IgD-negative memory B cell (primary cell): ENCODE results near the gene ZNF280A. TPM values are rescaled to one million over a fixed set of nuclear protein-coding genes. Genes with fewer than 3 reads are reported as not detected.
A peak's percentile ranks its signal among the peaks of the same experiment; 100 is the strongest.
"Not testable (repeated sequence)": the region's sequence is repeated elsewhere in the genome, so short reads cannot be mapped to it uniquely, and the experiment has no call there.

Experiments
- H3K27ac Mint-ChIP-seq, 3 donors: one replicate each; pipeline ENCODE4 v1.8.0; 2020 to 2022; ENCODE audit warnings: mild to moderate bottlenecking in 3 of 3, mixed read lengths in 3 of 3, moderate library complexity in 1 of 3
- H3K27me3 Mint-ChIP-seq: one replicate; pipeline ENCODE4 v1.8.0; 2021; ENCODE audit warnings: mixed read lengths
- H3K36me3 Mint-ChIP-seq: one replicate; pipeline ENCODE4 v1.8.0; 2020; ENCODE audit warnings: mild to moderate bottlenecking, mixed read lengths
- H3K4me1 Mint-ChIP-seq, 3 donors: one replicate each; pipeline ENCODE4 v1.8.0; 2020 to 2022; ENCODE audit warnings: mixed read lengths in 3 of 3, mild to moderate bottlenecking in 1 of 3
- H3K4me3 Mint-ChIP-seq, 4 donors: one replicate each; pipeline ENCODE4 v1.8.0; 2020 to 2022; ENCODE audit warnings: mild to moderate bottlenecking in 4 of 4, mixed read lengths in 4 of 4, moderate library complexity in 3 of 4
- H3K9me3 Mint-ChIP-seq, 3 donors: one replicate each; pipeline ENCODE4 v1.8.0; 2020 to 2021; ENCODE audit warnings: mixed read lengths in 3 of 3, mild to moderate bottlenecking in 1 of 3
- polyA plus RNA-seq: library from polyadenylated mRNA; unstranded; fragments of 300-500 nt; fragmentation: Illumina TruSeq; gene quantifications from one replicate; pipeline ENCODE4 v1.2.3, GENCODE V29; 2021

Gene ZNF280A
- polyA plus RNA-seq, 1 donor from 2014 or later = not detected

DNA sequence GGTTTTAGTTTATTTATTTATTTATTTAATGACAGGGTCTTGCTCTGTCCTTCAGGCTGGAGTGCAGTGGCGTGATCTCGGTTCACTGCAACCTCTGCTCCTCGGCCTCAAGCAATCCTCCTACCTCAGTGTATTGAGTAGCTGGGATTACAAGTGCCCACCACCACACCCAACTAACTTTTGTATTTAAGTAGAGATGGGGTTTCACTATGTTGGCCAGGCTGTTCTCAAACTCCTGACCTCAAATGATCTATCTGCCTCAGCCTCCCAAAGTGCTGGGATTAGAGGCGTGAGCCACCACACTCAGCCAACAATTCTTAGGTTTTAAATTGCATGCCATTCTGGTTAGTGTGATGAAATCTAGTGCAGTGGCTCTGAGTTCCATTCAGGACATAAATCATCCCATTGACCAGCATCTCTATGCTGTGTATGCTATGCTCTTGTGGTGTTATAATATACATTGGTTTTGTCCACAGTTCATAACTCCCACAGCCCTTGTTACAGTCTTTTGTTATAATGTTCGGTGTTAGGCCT is 40.0 kb downstream of the ZNF280A start:
- peaks cover 2% of the 10 kb centered on the region for H3K36me3 Mint-ChIP-seq

DNA sequence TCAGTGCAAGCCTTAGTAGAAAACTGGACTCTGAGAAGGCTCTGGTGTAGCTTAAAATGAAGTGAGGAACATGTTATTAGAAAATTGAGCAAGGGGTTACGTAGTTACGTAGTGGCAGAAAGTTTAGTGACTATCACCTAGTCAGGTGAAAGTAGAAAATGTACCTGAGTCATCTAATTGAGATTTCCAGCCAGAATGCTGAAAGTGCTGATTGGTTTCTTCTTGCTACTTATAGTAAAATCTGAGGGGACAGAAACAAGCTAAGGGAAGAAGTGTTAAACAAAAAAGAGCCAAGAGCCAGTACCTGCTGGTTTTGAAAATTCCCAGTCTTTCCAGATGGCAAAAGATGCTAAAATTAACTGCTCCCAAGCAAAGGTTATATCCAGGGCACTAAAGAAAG is 41.0 kb downstream of the ZNF280A start:
- Mint-ChIP-seq H3K27ac (no peak overlapping the region), H3K4me1 (peaks cover 0 to 4% (median 1%) of the 10 kb centered on the region in 3 donors), H3K4me3 (no peak overlapping the region), H3K36me3 (no peaks in the 10 kb centered on the region), H3K27me3 (peaks cover 2% of the 10 kb centered on the region), H3K9me3 (no peaks in the 10 kb centered on the region)

More for the DNA sequence above, 40.0 kb downstream of the ZNF280A start:
- Mint-ChIP-seq H3K4me1 (peaks cover 0 to 2% (median 1%) of the 10 kb centered on the region in 3 donors), H3K27me3 (peaks cover 2% of the 10 kb centered on the region), H3K27ac (no peak overlapping the region), H3K4me3 (no peak overlapping the region), H3K9me3 (no peaks in the 10 kb centered on the region)

- Mint-ChIP-seq H3K27me3 (peaks cover 2% of the 10 kb centered on the region), H3K4me1 (peaks cover 0 to 4% (median 1%) of the 10 kb centered on the region in 3 donors), H3K36me3 (no peaks in the 10 kb centered on the region), H3K27ac (no peak overlapping the region), H3K4me3 (no peak overlapping the region), H3K9me3 (no peaks in the 10 kb centered on the region)
These were observed 41.6 kb downstream of the ZNF280A start for GRCh38 chr22:22478470-22478869.

DNA sequence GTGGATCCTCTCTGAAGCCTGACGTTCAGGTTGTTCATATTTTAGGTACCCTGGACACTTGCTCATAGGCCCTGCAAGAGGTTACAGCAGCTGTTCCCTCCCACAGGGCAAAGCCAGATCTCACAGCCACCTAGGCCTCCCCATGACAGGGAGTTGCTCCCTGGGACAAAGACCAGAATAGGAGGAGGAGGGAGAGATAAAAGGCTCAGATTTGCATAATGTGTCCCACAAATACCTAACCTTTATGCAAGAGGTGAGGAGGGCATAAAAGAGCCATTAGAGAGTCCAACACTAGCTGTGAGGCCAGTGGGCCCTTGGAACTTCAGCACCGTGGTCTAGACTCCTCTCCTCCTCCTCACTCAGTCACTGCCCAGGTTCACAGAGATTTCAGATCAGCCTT is 45.3 kb downstream of the ZNF280A start:
- Mint-ChIP-seq H3K36me3 (no peaks in the 10 kb centered on the region), H3K4me1 (peaks cover 0 to 4% (median 0%) of the 10 kb centered on the region in 3 donors), H3K9me3 (peaks cover 0 to 3% (median under 1%) of the 10 kb centered on the region in 3 donors), H3K27me3 (peaks cover 6% of the 10 kb centered on the region), H3K27ac (peak overlapping the region in 1 of 3 donors; percentile 57), H3K4me3 (no peak overlapping the region)

DNA sequence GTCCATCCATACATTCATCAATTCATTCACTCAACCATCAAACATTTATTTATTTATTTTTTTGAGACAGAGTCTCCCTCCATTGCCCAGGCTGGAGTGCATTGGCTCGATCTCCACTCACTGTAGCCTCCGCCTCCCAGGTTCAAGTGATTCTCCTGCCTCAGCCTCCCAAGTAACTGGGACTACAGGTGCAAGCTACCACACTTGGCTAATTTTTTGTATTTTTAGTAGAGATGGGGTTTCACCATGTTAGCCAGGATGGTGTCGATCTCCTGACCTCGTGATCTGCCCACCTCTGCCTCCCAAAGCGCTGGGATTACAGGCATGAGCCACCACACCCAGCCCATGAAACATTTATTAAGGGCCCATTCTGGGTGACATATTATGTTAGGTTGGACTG is 49.0 kb downstream of the ZNF280A start:
- not testable (repeated sequence) for H3K27ac Mint-ChIP-seq, H3K36me3 Mint-ChIP-seq, H3K4me1 Mint-ChIP-seq, H3K27me3 Mint-ChIP-seq
- Mint-ChIP-seq H3K9me3 (peaks cover 3 to 17% (median 6%) of the 10 kb centered on the region in 3 donors), H3K4me3 (peak overlapping the region in 1 of 4 donors; percentile 12)

DNA sequence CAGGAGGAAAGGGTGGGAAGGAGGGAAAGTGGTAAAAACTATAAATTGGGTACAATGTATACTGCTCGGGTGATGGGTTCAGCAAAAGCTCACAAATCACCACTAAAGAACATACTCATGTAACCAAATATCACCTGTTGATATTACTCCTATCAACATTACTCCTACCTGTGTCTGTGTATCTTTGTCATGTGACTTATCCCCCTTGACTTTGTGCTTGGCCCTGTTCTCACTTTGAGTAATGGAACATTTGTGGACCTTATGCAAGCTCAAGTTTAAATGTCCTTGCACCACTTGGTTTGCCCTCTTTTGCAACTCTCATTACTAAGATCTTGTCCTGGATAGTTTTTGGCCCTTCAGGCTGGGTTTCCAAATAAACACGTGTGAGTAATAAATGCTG is 50.5 kb downstream of the ZNF280A start:
- Mint-ChIP-seq H3K9me3 (peaks cover 3 to 17% (median 6%) of the 10 kb centered on the region in 3 donors), H3K27me3 (peaks cover 3% of the 10 kb centered on the region), H3K27ac (no peak overlapping the region), H3K4me3 (no peak overlapping the region), H3K4me1 (peaks cover 0 to 1% (median 0%) of the 10 kb centered on the region in 3 donors), H3K36me3 (no peaks in the 10 kb centered on the region)

- not testable (repeated sequence) for H3K27ac Mint-ChIP-seq, H3K36me3 Mint-ChIP-seq, H3K4me1 Mint-ChIP-seq, H3K27me3 Mint-ChIP-seq, H3K4me3 Mint-ChIP-seq
- peaks cover 3 to 17% (median 6%) of the 10 kb centered on the region in 3 donors for H3K9me3 Mint-ChIP-seq
These were observed 51.1 kb downstream of the ZNF280A start for GRCh38 chr22:22468794-22469469.

GRCh38 chr22:22467112-22467511 is 53.0 kb downstream of the ZNF280A start:
- Mint-ChIP-seq H3K9me3 (peaks cover 3 to 17% (median 6%) of the 10 kb centered on the region in 3 donors), H3K27me3 (peaks cover 8% of the 10 kb centered on the region), H3K4me1 (peaks cover 3 to 17% (median 15%) of the 10 kb centered on the region in 3 donors), H3K27ac (no peak overlapping the region), H3K36me3 (no peaks in the 10 kb centered on the region), H3K4me3 (no peak overlapping the region)

DNA sequence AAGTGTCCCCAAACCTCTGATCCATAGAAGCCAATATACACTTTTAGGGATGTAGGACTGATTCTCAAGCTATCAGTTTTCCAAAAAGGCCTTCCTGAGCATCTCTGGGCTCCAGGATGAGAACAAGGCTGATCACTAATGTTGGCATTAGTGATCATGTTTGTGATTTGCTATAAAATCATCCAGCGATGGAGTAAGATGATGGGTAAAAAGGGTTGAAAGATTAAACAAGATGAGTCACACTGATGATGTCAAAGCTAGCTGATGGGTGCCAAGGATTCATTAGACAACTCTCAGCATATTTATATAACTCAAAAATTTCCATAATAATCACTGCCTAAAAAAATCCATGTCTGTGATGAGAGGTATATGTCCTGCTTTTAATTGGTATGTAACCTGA is 54.3 kb downstream of the ZNF280A start:
- peaks cover 8% of the 10 kb centered on the region for H3K27me3 Mint-ChIP-seq
- H3K4me1 Mint-ChIP-seq = peaks cover 3 to 17% (median 16%) of the 10 kb centered on the region in 3 donors
- H3K27ac Mint-ChIP-seq = no peak overlapping the region
- no peak overlapping the region for H3K4me3 Mint-ChIP-seq
- H3K9me3 Mint-ChIP-seq = peaks cover 3 to 17% (median 10%) of the 10 kb centered on the region in 3 donors
- no peaks in the 10 kb centered on the region for H3K36me3 Mint-ChIP-seq

GRCh38 chr22:22465094-22465602 is 54.9 kb downstream of the ZNF280A start:
- Mint-ChIP-seq H3K4me3 (no peak overlapping the region), H3K4me1 (peaks cover 3 to 17% (median 16%) of the 10 kb centered on the region in 3 donors), H3K9me3 (peaks cover 3 to 21% (median 13%) of the 10 kb centered on the region in 3 donors), H3K27me3 (peaks cover 8% of the 10 kb centered on the region), H3K36me3 (no peaks in the 10 kb centered on the region), H3K27ac (no peak overlapping the region)

- Mint-ChIP-seq H3K4me3 (no peak overlapping the region), H3K4me1 (peaks cover 3 to 17% (median 16%) of the 10 kb centered on the region in 3 donors), H3K9me3 (peaks cover 1 to 21% (median 12%) of the 10 kb centered on the region in 3 donors), H3K36me3 (no peaks in the 10 kb centered on the region), H3K27me3 (peaks cover 4% of the 10 kb centered on the region), H3K27ac (no peak overlapping the region)
These were observed 55.5 kb downstream of the ZNF280A start for GRCh38 chr22:22464541-22465054.

GRCh38 chr22:22463855-22464540 is 56.1 kb downstream of the ZNF280A start:
- Mint-ChIP-seq H3K27ac (no peak overlapping the region), H3K9me3 (peaks cover 0 to 19% (median 12%) of the 10 kb centered on the region in 3 donors), H3K4me1 (peaks cover 3 to 17% (median 16%) of the 10 kb centered on the region in 3 donors), H3K4me3 (peak overlapping the region; percentile 7 to 58 (median 28)), H3K27me3 (peaks cover 4% of the 10 kb centered on the region), H3K36me3 (peaks cover under 1% of the 10 kb centered on the region)
